OCI-LY7 (cell line): ENCODE results near the gene DVL2.

Experiments used
- CTCF ChIP-seq: fragments of 200-600 bp; sonication (generic); conservative IDR thresholded peaks from 2 replicates; pipeline ENCODE4 v1.5.1; 2014; ENCODE audit warnings: mild to moderate bottlenecking, antibody characterized with exemption, low read length, moderate library complexity, mixed read lengths
- EZH2phosphoT487 ChIP-seq: fragments of 200-600 bp; sonication (generic); IDR thresholded peaks from 2 replicates; pipeline ENCODE4 v1.6.1; 2018; ENCODE audit warnings: low read depth, borderline replicate concordance, mild to moderate bottlenecking, mixed run types, antibody characterized with exemption, low read length, moderate library complexity, mixed read lengths

DNA sequence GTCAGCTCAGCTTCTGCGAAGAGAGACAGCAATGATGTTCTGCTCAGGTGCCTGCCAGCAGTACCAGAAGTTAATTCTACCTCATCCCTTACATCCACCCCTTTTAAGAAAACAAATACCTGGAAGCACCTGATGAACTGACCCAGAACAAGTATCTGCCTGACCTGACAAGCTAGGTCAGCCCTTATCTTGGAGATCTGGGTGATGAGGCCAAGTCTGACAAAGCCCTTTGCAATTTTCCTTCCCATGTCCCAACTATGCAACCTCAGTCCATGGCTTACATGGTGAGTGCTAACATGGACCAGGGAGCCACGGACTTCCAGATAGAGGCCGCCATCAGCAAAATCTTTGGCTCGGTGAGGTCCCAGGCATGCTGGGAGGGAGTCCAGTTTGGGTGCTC, 10.9 kb downstream of the DVL2 start:
- TF ChIP-seq CTCF (no peak), EZH2phosphoT487 (no peak)
